ENCODE data around the gene CBR3. TPM values are rescaled to one million over a fixed set of nuclear protein-coding genes. Genes with fewer than 3 reads are reported as not detected.
"Not testable (repeated sequence)": the region's sequence is repeated elsewhere in the genome, so short reads cannot be mapped to it uniquely, and the experiment has no call there.

CBR3 gene
- total and polyA plus RNA-seq, 2 of the 13 experiments (the other 11 are each of a cell fraction or from before 2014, with no cell fraction given), result not detected

- H3K4me1 ChIP-seq (ENCODE audit: insufficient read depth, low read length); in situ Hi-C loops (cut with HindIII; ENCODE audit: extremely low pct_ligation_motif_present, low pct_unique_long_range_greater_than_20kb); ATAC-seq; DNase-seq (ENCODE audit: low spot score); POLR2A ChIA-PET; H4K20me1 ChIP-seq (ENCODE audit: insufficient read depth, low read length); H3K9me3 ChIP-seq (ENCODE audit: low read length); H2AFZ ChIP-seq (ENCODE audit: low read length); H3K36me3 ChIP-seq (replicated peaks in 1 of 2; ENCODE audit: control insufficient read depth in 1 of 2, insufficient read depth in 2 of 2, low read length in 2 of 2); H3K79me2 ChIP-seq (ENCODE audit: insufficient read depth, low read length); H3K27me3 ChIP-seq (ENCODE audit: control insufficient read depth in 1 of 2, insufficient read depth in 2 of 2, low read length in 2 of 2); H3K9ac ChIP-seq (ENCODE audit: insufficient read depth, low read depth, low read length); BruUV-seq (replicated peaks); intact Hi-C loops (cut with micrococcal nuclease; ENCODE audit: unreplicated experiment); H3K4me3 ChIP-seq (replicated peaks in 1 of 3; ENCODE audit: insufficient read depth in 1 of 3, low read depth in 2 of 3, low read length in 3 of 3); H3K27ac ChIP-seq (ENCODE audit: extremely low read length, insufficient read depth, low read length); CTCF ChIA-PET (ENCODE audit: low intra/inter-chr PET ratio, low total read pairs); H3K4me2 ChIP-seq (ENCODE audit: low read depth, low read length); FAIRE-seq: not testable (repeated sequence)
- 72% methylated on average over 9 of the region's 13 CpGs for WGBS (ENCODE audit: low lambda C conversion rate)
Observed at GRCh38 chr21:36099695-36100211, 35.1 kb upstream of the CBR3 start.

- Histone ChIP-seq H3K27ac (ENCODE audit: extremely low read length, insufficient read depth, low read length) (no peak overlapping the region), H3K36me3 (replicated peaks in 1 of 2; ENCODE audit: control insufficient read depth in 1 of 2, insufficient read depth in 2 of 2, low read length in 2 of 2) (no peaks in the 10 kb centered on the region), H3K79me2 (ENCODE audit: insufficient read depth, low read length) (no peaks in the 10 kb centered on the region), H3K9ac (ENCODE audit: insufficient read depth, low read depth, low read length) (no peak overlapping the region), H2AFZ (ENCODE audit: low read length) (no peak overlapping the region), H3K4me1 (ENCODE audit: insufficient read depth, low read length) (no peaks in the 10 kb centered on the region), H3K9me3 (ENCODE audit: low read length) (no peaks in the 10 kb centered on the region), H3K4me2 (ENCODE audit: low read depth, low read length) (no peak overlapping the region), H3K27me3 (ENCODE audit: control insufficient read depth in 1 of 2, insufficient read depth in 2 of 2, low read length in 2 of 2) (peaks cover 0 to 5% of the 10 kb centered on the region in 2 experiments; a peak in 2 of 5 replicates), H3K4me3 (replicated peaks in 1 of 3; ENCODE audit: insufficient read depth in 1 of 3, low read depth in 2 of 3, low read length in 3 of 3) (no peak overlapping the region), H4K20me1 (ENCODE audit: insufficient read depth, low read length) (no peaks in the 10 kb centered on the region)
- POLR2A ChIA-PET, result no interaction called here
- FAIRE-seq (no peak), DNase-seq (ENCODE audit: low spot score) (no peak), ATAC-seq (no peak)
- CTCF ChIA-PET (ENCODE audit: low intra/inter-chr PET ratio, low total read pairs), result no interaction called here
- intact Hi-C loops (cut with micrococcal nuclease; ENCODE audit: unreplicated experiment) (no loop called here), in situ Hi-C loops (cut with HindIII; ENCODE audit: extremely low pct_ligation_motif_present, low pct_unique_long_range_greater_than_20kb) (no loop called here)
- WGBS (ENCODE audit: low lambda C conversion rate), result 39% methylated on average over 6 of the region's 6 CpGs
- no TSS peak for BruUV-seq (replicated peaks)
- TF ChIP-seq EED (CRISPR knock-in tag; IDR thresholded peaks at IDR 0.05) (no peak), ZNF20 (CRISPR knock-in tag; IDR thresholded peaks at IDR 0.05) (no peak), JDP2 (CRISPR knock-in tag; IDR thresholded peaks at IDR 0.05; ENCODE audit: borderline replicate concordance) (no peak), HNRNPUL1 (IDR thresholded peaks at IDR 0.05; ENCODE audit: low read depth, low read length) (no peak), MTF2 (CRISPR knock-in tag; IDR thresholded peaks at IDR 0.05; ENCODE audit: borderline replicate concordance) (no peak), ZNF431 (CRISPR knock-in tag; IDR thresholded peaks at IDR 0.05; ENCODE audit: borderline replicate concordance, low read depth) (no peak), ZNF230 (CRISPR knock-in tag; IDR thresholded peaks at IDR 0.05) (no peak), ZNF331 (CRISPR knock-in tag; IDR thresholded peaks at IDR 0.05) (no peak)
- TF ChIP-seq, protein P1, sequence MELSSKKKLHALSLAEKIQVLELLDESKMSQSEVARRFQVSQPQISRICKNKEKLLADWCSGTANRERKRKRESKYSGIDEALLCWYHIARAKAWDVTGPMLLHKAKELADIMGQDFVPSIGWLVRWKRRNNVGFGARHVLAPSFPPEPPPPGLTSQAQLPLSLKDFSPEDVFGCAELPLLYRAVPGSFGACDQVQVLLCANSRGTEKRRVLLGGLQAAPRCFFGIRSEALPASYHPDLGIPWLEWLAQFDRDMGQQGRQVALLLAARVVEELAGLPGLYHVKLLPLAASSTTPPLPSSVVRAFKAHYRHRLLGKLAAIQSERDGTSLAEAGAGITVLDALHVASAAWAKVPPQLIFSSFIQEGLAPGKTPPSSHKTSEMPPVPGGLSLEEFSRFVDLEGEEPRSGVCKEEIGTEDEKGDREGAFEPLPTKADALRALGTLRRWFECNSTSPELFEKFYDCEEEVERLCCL (CRISPR knock-in tag; IDR thresholded peaks at IDR 0.05; ENCODE audit: borderline replicate concordance), result no peak
- TF ChIP-seq, protein P2, sequence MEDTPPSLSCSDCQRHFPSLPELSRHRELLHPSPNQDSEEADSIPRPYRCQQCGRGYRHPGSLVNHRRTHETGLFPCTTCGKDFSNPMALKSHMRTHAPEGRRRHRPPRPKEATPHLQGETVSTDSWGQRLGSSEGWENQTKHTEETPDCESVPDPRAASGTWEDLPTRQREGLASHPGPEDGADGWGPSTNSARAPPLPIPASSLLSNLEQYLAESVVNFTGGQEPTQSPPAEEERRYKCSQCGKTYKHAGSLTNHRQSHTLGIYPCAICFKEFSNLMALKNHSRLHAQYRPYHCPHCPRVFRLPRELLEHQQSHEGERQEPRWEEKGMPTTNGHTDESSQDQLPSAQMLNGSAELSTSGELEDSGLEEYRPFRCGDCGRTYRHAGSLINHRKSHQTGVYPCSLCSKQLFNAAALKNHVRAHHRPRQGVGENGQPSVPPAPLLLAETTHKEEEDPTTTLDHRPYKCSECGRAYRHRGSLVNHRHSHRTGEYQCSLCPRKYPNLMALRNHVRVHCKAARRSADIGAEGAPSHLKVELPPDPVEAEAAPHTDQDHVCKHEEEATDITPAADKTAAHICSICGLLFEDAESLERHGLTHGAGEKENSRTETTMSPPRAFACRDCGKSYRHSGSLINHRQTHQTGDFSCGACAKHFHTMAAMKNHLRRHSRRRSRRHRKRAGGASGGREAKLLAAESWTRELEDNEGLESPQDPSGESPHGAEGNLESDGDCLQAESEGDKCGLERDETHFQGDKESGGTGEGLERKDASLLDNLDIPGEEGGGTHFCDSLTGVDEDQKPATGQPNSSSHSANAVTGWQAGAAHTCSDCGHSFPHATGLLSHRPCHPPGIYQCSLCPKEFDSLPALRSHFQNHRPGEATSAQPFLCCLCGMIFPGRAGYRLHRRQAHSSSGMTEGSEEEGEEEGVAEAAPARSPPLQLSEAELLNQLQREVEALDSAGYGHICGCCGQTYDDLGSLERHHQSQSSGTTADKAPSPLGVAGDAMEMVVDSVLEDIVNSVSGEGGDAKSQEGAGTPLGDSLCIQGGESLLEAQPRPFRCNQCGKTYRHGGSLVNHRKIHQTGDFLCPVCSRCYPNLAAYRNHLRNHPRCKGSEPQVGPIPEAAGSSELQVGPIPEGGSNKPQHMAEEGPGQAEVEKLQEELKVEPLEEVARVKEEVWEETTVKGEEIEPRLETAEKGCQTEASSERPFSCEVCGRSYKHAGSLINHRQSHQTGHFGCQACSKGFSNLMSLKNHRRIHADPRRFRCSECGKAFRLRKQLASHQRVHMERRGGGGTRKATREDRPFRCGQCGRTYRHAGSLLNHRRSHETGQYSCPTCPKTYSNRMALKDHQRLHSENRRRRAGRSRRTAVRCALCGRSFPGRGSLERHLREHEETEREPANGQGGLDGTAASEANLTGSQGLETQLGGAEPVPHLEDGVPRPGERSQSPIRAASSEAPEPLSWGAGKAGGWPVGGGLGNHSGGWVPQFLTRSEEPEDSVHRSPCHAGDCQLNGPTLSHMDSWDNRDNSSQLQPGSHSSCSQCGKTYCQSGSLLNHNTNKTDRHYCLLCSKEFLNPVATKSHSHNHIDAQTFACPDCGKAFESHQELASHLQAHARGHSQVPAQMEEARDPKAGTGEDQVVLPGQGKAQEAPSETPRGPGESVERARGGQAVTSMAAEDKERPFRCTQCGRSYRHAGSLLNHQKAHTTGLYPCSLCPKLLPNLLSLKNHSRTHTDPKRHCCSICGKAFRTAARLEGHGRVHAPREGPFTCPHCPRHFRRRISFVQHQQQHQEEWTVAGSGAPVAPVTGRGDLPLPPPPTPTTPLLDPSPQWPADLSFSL (CRISPR knock-in tag; IDR thresholded peaks at IDR 0.05), result no peak
Observed at GRCh38 chr21:36100971-36101641, 33.8 kb upstream of the CBR3 start.
